IMR-90 (cell line): ENCODE results near the gene CXorf38. TPM values are rescaled to one million over a fixed set of nuclear protein-coding genes. Genes with fewer than 3 reads are reported as not detected.

Experiments
- BHLHE40 ChIP-seq: fragments of 150-350 bp; IDR thresholded peaks from 2 replicates; pipeline ENCODE4 v1.6.1; 2016; ENCODE audit warnings: mild to moderate bottlenecking, low read depth, low read length
- CTCF ChIP-seq: conservative IDR thresholded peaks from 2 replicates; pipeline ENCODE4 v1.5.1; 2012; ENCODE audit warnings: mild to moderate bottlenecking, low read depth, low read length, improper control_type of control experiment
- RCOR1 ChIP-seq: IDR thresholded peaks from 2 replicates; pipeline ENCODE4 v1.6.1; 2012; ENCODE audit warnings: mild to moderate bottlenecking, low read length, improper control_type of control experiment; ENCODE audit not compliant: insufficient replicate concordance
- RFX5 ChIP-seq: IDR thresholded peaks from 2 replicates; pipeline ENCODE4 v1.8.0; 2012; ENCODE audit warnings: low read depth, mild to moderate bottlenecking, low read length, moderate library complexity
- polyA plus RNA-seq, 3 experiments: library from polyadenylated mRNA; depleted of rRNA; stranded (reverse); fragments of >200 nt; gene quantifications; 2 replicates each; pipeline ENCODE4 v1.2.3, GENCODE V29; 2012; ENCODE audit warnings: low replicate concordance in 1 of 3
- total RNA-seq: library from RNA; depleted of rRNA; stranded (reverse); fragments of >200 nt; gene quantifications from 2 replicates; pipeline ENCODE4 v1.2.3, GENCODE V29; 2012

The CXorf38 gene
- total and polyA plus RNA-seq, 2 of the 4 experiments (the other 2 are of a cell fraction): 7.0 to 9.9 TPM

DNA sequence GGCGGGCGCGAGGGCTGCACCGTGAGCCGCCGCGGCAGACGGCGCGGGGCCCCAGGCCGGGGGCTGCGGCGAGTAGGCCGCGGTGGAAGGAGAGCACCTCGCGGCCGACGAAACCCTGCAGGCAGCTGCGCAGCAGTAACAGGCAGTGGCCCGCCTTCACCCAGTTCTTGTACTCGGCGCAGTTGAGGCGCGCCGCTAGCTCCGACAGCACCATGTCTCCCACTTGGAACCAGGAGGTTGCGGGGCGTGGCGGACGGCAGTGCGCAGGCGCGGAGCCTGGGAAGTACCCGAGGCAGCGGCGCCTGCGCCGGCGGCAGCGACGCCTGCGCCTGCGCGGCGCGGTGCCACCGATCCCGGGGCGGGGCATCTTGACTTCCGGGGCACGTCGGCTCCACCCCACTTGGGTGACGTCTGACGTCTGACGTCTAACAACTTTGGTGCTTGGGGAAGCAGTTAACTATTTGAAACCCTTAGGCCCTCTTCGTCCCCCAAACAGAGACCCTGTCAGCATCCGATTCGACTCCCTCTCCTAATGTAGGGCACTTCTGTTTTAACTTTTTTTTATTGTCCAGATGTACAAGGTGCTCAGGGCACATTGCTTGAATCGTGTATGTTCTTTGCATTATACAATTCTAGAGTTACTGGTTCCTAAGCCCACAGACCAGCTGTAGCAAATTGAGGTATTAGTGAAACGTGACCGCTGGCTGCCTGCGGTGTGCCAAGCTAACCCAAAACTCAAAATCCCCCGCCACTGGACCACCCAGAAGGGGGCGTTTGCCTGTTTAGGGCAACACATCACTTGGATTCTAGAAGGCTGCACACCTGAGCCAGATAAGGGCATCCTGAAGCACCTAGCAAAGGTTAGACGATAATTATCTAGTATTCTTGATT, at the start of gene CXorf38 (continued):
- TF ChIP-seq CTCF (no peak), BHLHE40 (peak; percentile 69; the same call in 1 of the 2 replicates), RFX5 (no peak), RCOR1 (no peak)
